Peyer's patch (tissue), 4 donors: ENCODE measurements around the gene FGF16.

Experiments used
- CTCF ChIP-seq, 6 experiments: fragments of 450-650 bp in 4 of 6; fragments of 200-600 bp in 2 of 6; sonication (generic) in 1 of 6; IDR thresholded peaks; one replicate each; pipeline ENCODE4 v1.5.1; 2017 to 2019; ENCODE audit warnings: antibody characterized with exemption in 6 of 6, mild to moderate bottlenecking in 3 of 6, moderate library complexity in 1 of 6
- POLR2A ChIP-seq, 2 donors: fragments of 450-650 bp; IDR thresholded peaks; one replicate each; pipeline ENCODE4 v1.5.1; 2017; ENCODE audit warnings: antibody characterized with exemption in 2 of 2, mild to moderate bottlenecking in 2 of 2, moderate library complexity in 2 of 2

GRCh38 chrX:77412631-77413030, 34.6 kb upstream of the FGF16 start:
- TF ChIP-seq CTCF (IDR thresholded peaks at IDR 0.05) (no peak), POLR2A (IDR thresholded peaks at IDR 0.05) (no peak)
